COR-L47 (cell line): Measurements from ENCODE around the gene FBN2.
"Not testable (repeated sequence)": the region's sequence is repeated elsewhere in the genome, so short reads cannot be mapped to it uniquely, and the experiment has no call there.

Source experiments
- DNase-seq: peaks from one replicate; lab custom pipeline; 2025; lab: John Stamatoyannopoulos, UW

Gene FBN2

GRCh38 chr5:128478386-128479368 is 59.4 kb downstream of the FBN2 start:
- no peak for DNase-seq

GRCh38 chr5:128477944-128478343 is 60.1 kb downstream of the FBN2 start:
- DNase-seq = no peak

DNA sequence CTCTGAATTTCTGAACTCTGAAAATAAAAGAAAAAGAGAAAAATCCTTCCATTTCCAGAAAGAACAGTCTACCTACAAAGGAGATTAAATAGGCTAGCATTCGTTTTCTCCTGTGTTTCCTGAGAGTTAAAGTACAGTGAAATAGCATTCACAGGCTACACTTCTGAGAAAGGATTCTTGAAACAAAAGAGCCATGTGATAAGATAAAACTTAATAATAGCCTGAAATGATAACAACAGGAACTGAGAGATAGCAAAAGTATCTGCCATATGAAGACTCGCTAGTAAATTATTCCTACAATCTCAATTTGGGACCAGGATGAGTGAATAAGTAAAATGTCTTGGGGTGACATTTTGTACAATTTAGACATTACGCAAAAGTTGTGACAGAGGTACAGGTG is 62.4 kb downstream of the FBN2 start:
- no peak for DNase-seq

DNA sequence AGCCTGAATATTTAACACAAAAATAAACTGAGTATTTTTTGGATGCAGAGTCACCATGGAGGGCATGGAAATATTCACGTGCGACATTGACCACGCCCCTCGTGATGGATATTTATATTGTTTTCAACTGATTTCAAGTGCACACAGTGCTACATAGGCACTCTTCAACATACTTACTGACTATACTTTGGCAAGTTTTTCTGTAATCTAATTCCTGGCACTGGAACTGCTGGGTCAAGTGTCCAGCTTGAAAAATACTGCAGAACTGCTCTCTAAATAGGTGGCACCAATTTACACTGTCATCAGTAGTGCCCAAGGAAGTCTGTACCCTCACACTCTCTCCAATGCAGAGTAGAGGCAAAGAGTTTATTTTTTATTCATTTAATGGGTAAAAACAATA is 65.1 kb downstream of the FBN2 start:
- no peak for DNase-seq

DNA sequence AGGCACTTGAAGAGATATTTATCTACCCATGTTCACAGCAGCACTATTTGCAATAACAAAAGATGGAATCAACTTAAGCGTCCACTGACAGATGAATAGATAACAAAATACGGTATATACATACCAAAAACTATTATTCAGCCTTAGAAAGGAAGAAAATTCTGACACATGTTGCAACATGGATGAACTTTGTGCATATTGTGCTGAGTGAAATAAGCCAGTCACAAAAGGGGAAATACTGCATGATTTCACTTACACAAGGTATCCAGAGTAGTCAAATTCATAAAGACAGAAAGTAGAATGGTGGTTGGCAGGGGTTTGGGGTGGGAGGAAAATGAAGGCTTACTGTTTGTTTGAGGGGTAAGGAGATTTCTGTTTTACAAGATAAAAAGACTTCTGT is 66.0 kb downstream of the FBN2 start:
- no peak for DNase-seq

DNA sequence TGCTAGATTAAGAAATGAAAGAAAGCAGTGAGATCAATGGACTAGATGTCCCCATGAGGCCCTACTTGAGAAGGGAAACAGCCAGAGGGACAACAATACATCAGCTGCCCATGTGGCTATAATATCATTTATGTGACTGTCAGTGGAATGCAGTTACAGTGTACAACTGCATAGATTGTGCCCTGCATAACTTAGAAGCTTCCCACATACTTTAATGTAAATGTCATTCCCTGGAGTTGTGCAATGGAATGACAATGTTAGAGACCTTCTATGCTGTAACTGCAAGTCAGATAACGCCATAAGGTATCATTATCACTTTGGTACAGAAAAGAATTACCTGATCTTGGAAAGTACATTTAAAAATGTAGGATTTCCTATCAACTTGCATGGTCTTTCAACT is 67.4 kb downstream of the FBN2 start:
- no peak for DNase-seq

- DNase-seq = no peak
These were observed 68.1 kb downstream of the FBN2 start for GRCh38 chr5:128469912-128470311.

DNA sequence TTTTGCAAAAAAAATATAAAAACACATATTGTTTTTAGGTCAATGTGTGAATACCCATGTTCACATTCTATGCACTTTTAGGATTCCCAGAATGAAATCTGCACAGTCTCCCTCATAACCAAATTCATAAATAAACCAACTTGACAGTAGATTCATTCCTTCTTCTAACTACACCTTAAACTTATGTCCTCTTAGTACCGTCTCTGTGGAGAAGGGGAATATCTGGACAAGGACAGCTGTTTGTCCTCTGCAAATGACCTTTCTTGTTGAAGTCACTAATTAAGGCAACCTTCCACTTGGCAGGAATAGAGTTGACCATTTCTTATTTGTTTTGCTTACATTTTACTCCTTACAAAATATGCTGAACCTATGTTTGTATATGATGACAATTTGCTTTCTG is 71.1 kb downstream of the FBN2 start:
- no peak for DNase-seq

DNA sequence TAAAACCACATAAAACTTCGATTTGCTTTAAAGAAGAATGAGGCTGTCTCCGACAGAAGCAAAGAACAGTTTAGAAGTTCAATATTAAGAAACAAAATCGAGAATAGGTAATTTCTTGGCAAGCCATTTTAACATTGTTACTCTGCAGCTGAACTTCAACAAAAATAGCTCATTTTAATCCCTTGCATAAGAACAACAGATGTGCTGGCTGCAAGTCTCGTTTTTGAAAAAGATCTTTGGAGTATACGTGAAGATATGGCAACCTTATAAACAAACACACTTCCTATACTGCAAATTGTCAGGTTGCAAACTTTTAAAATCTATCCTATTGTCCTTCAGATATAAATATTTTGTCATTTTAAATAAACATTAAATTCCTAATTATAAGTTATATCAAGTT is 71.5 kb downstream of the FBN2 start:
- DNase-seq = no peak

DNA sequence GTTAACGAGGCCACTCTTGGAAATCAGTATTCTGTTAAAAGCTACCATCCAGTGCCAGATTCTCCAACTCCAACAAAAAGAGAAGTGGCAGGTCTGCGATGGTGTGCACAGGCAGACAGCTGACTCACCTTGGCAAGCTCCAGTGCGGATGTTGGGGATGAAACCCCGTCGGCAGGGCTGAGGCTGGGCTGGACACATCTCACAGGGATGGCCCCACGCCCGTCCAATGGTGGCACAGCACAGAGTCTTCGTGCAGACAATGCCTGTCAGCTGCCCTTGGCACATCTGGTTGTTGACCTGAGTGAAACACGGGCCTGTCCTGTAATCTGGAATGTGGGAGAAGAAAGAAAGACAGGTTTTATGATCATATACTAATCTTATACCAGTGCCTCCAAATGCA is 73.4 kb downstream of the FBN2 start:
- DNase-seq = no peak

DNA sequence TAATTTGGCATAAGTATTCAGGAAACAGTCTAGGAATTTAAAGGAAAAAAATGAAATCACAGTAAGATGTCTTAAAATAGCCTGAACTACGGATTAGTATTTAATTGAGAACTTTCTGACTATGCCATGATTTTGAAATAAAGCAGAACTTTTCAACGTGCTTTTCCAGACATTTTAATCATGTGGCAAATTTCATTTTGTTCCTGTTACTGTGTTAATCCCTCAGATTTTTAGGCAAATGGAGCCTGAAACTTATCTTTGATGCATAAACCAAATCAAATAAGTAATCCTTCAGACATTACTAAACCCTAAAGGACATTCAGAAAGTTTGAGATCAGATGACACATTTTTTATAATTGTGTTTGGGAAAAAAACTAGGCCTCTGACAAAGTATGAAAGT is 75.7 kb downstream of the FBN2 start:
- DNase-seq = no peak

DNA sequence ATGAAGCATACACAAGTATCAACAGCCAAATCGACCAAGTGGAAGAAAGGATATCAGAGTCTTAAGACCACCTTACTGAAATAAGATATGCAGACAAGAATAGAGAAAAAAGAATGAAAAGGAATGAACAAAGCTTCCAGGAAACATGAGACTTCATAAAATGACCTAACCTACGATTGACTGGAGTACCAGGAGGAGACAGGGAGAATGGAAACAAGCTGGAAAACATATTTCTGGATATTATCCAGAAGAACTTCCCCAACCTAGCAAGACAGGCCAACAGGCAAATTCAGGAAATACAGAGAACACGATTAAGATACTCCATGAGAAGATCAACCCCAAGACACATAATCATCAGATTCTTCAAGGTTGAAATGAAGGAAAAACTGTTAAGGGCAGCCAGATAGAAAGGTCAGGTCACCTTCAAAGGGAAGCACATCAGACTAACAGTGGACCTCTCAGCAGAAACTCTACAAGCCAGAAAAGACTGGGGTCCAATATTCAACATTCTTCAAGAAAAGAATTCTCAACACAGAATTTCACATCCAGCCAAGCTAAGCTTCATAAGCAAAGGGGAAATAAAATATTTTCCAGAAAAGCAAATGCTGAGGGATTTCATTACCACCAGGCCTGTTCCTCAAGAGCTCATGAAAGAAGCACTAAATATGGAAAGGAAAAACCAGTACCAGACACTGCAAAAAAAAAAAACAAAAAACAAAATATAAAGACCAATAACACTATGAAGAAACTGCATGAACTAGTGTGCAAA is 80.7 kb downstream of the FBN2 start:
- DNase-seq = not testable (repeated sequence)

GRCh38 chr5:128455841-128456361 is 82.1 kb downstream of the FBN2 start:
- DNase-seq = no peak

DNA sequence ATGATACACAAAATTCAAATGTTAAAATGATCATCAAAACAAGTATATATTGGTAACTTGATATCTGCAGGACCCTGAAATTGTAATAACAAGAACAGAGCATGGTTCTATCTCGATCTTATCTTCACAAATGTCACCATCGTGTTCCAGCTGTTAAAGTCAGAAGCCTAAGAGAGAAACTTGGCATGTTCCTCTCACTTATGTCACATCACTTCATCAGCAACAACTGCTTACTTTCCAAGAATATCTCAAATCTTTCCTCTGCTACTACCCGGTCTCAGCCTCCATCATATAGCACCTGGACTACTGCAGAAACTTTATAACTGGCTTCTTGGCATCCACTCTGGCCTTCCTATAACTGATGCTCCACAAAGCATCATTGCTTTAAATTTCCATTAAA is 84.9 kb downstream of the FBN2 start:
- no peak for DNase-seq

DNA sequence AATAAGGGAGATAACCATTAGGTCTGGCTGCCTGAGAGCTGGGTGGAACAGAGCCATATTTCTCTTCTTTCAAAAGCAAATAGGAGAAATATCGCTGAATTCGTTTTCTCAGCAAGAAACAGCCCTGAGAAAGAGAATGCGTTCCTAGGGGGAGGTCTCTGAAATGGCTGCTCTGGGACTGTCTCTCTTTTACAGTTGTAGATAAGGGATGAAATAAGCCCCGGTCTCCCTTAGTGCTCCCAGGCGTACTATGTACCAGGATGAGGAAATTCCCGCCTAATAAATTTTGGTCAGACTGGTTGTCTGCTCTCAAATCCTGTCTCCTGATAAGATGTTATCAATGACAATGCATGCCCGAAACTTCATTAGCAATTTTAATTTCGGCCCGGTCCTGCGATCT is 90.8 kb downstream of the FBN2 start:
- not testable (repeated sequence) for DNase-seq

DNA sequence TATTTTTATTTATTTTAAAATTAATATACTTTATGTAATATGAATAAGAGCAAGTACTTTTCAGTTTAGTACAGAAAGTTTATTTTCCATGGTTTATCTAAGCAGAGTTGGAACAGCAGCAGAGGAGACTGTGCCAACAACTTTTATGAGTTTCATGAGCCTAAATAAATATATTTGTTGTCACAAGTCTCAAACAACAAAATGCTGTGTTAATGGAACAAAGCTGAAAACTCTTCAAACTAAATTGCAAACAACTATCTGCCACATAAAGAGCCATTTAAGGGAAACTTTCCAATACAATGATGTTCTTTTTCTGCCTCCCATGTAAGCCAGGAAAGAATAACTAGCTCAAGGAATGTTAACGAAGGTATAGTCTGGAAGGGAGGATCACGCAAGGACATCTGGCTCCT is 96.1 kb downstream of the FBN2 start:
- DNase-seq = no peak

DNA sequence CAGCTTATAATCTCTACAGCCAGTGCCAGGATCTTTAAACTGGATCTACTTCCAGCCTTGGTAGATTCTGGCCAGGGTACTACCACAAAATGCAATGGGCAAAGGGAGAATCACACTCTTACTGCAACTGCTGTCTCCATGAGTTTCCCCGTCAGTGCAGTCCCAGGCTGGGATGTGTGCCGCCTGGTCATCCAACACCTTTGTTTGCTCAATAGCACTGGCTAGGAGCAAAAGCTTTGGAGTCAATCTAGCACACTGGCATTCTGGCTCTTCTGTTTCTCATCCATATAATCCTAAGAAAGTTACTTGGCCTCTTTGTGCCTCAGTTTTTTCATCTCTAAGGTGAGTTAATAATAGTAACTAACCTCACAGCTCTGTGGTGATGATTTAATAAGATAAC is 96.9 kb downstream of the FBN2 start:
- no peak for DNase-seq

- DNase-seq = no peak
These were observed 101.3 kb downstream of the FBN2 start for GRCh38 chr5:128436749-128437188.

- DNase-seq = no peak
These were observed 102.2 kb downstream of the FBN2 start for GRCh38 chr5:128435861-128436260.

DNA sequence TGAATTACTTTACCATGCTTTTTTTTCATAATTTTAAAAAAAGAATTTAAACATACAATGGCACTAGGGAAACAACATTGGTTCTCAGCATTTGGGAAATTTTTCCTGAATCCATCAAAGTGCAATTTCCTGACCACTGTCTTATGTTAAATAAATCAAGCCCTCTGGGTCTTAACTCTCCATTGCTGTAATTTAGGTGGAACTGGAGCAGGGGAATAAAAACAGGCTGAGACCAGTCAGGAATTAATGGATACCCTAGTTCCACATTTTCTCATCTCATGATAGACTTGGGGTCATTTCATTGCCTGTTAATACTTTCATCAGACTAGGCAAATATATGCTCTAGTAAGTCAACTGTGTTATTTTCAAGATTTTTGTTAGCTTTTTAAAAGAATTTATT is 103.1 kb downstream of the FBN2 start:
- no peak for DNase-seq

GRCh38 chr5:128432913-128433440 is 105.1 kb downstream of the FBN2 start:
- no peak for DNase-seq

DNA sequence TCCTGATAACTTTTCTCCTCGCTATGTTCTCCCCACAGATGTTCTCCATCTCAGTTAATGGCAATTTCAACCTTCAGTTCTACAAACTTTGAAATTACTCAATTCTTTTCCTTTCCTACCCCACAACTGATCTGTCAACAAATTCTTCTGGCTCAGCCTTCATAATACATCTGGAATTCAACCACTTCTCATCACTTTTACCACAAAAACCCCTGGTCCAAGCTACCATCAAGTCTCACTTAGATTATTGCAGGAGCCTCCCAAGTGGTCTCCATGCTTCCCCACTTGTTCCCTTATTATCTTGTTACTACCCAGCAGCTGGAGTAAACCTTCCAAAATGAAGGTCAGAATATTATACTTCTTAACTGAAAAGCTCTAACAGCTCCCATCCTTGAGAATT is 110.1 kb downstream of the FBN2 start:
- DNase-seq = no peak

DNA sequence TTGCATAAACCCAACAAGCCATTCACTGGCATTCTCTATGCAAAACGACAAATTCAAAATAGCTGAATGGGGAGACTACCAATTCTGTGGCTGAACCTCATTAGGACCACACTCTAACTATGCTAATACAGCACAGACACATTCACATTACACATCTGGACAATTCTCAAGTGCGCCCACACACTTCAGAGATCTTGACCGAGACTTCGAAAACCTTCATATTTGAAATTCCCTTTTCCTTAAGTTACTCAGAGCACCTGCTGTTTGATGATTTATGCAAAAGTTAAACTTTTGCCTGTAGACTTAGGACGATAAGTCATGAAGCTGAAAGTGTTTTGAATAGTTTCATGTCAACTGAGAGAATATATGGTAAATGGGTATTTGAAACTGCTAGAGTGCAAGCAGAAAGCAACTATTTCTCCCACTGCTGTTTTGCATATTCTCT is 111.9 kb downstream of the FBN2 start:
- no peak for DNase-seq
